Esophagus muscularis mucosa (tissue), 4 donors: ENCODE results near the gene FBXL7. TPM values are rescaled to one million over a fixed set of nuclear protein-coding genes. Genes with fewer than 3 reads are reported as not detected.

ENCODE experiments used
- DNase-seq: peaks from one replicate; pipeline ENCODE4 v3.0.0-alpha.2; 2017; ENCODE audit errors: extremely low spot score
- H3K27ac ChIP-seq, 4 donors: fragments of 200-600 bp; sonication (generic); replicated peaks in 1 of 4; 1 replicate in 3 of 4; 2 replicates in 1 of 4; pipeline ENCODE4 v1.5.1; 2016 to 2019; ENCODE audit warnings: mild to moderate bottlenecking in 1 of 4
- H3K27me3 ChIP-seq, 4 donors: fragments of 200-600 bp; sonication (generic); one replicate each; pipeline versions ENCODE4 v1.5.1 to v1.6.0; 2016 to 2019
- H3K36me3 ChIP-seq, 4 donors: fragments of 200-600 bp; sonication (generic); one replicate each; pipeline ENCODE4 v1.5.1; 2016 to 2019
- H3K4me1 ChIP-seq, 4 donors: fragments of 200-600 bp; sonication (generic); one replicate each; pipeline ENCODE4 v1.5.1; 2016 to 2019
- H3K4me3 ChIP-seq, 4 donors: fragments of 200-600 bp; sonication (generic); 1 replicate in 2 of 4; 2 replicates in 2 of 4; pipeline ENCODE4 v1.5.1; 2016 to 2019; ENCODE audit warnings: mild to moderate bottlenecking in 4 of 4, moderate library complexity in 1 of 4
- H3K9me3 ChIP-seq, 4 donors: fragments of 200-600 bp; sonication (generic); 1 replicate in 3 of 4; 2 replicates in 1 of 4; pipeline ENCODE4 v1.5.1; 2016 to 2019
- EP300 ChIP-seq: sonication (generic); formaldehyde crosslinking; IDR thresholded peaks from one replicate; pipeline ENCODE4 v1.6.1; 2017; ENCODE audit warnings: antibody characterized with exemption
- POLR2A ChIP-seq: fragments of 450-650 bp; IDR thresholded peaks from one replicate; pipeline ENCODE4 v1.6.1; 2017; ENCODE audit warnings: antibody characterized with exemption, moderate library complexity, mild to moderate bottlenecking, low read depth
- POLR2AphosphoS5 ChIP-seq, 2 donors: sonication (generic); formaldehyde crosslinking; IDR thresholded peaks; one replicate each; pipeline ENCODE4 v1.6.1; 2017; ENCODE audit warnings: antibody characterized with exemption in 2 of 2
- WGBS: methylation state at CpG from one replicate; pipeline ENCODE4 v1.1.5; 2018; 5-methylcytosine and 5-hydroxymethylcytosine counted together
- intact Hi-C: fragments of 100-400 bp; cut with DNase I; formaldehyde crosslinking; loops from one replicate; pipeline ENCODE4 v1.15.1; 2023
- total RNA-seq, 4 donors: library from RNA; depleted of rRNA; stranded (reverse); fragments of >200 nt; gene quantifications; one replicate each; pipeline versions ENCODE4 v1.1.0 to v1.2.1, GENCODE V29; 2016
- TF ChIP-seq, protein P1 (sequence below), 3 experiments: fragments of 200-600 bp in 2 of 3; fragments of 450-650 bp in 1 of 3; sonication (generic) in 2 of 3; IDR thresholded peaks; one replicate each; pipeline ENCODE4 v1.5.1; 2017 to 2019; ENCODE audit warnings: antibody characterized with exemption in 3 of 3, mild to moderate bottlenecking in 2 of 3, moderate library complexity in 1 of 3

Gene FBXL7
- total RNA-seq, 4 donors from 2014 or later = 25.7 to 37.7 (median 27.6) TPM

DNA sequence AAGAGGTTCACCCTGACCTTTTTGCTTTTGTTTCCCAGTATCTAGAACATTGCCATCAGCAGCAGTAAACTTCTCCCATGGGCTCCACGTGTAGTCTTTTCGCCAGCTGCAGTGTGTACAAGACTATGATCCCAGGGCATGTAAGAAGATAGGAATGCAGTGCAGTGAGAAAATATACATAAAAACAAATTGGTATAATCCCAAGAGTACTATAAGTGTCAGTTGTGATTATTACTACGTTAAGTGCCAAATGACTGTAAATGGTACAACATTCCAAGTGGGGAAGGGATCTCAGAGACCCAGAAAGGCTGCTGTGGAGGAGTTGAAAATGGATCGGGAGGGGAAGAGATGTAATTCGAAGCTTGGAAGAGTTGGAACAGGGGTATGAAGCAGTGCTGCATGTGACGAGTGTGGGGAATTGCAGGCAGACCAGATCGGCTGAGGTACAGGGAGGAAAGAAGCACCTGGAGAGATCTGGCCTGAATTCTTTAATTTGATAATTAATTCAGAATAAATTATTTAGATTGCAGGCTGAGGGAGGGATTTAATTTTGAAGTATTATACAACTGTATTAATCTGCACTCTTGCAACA is 95.1 kb downstream of the FBXL7 start:
- Histone ChIP-seq H3K36me3 (no peaks in the 10 kb centered on the region), H3K9me3 (no peaks in the 10 kb centered on the region), H3K4me3 (no peak overlapping the region), H3K4me1 (peaks cover 0 to 6% (median 0%) of the 10 kb centered on the region in 4 donors), H3K27ac (no peak overlapping the region), H3K27me3 (no peaks in the 10 kb centered on the region)
- no peak for DNase-seq
- intact Hi-C loops = no loop called here
- TF ChIP-seq EP300 (no peak), POLR2A (no peak), POLR2AphosphoS5 (IDR thresholded peaks at IDR 0.05) (no peak)
- TF ChIP-seq, protein P1, sequence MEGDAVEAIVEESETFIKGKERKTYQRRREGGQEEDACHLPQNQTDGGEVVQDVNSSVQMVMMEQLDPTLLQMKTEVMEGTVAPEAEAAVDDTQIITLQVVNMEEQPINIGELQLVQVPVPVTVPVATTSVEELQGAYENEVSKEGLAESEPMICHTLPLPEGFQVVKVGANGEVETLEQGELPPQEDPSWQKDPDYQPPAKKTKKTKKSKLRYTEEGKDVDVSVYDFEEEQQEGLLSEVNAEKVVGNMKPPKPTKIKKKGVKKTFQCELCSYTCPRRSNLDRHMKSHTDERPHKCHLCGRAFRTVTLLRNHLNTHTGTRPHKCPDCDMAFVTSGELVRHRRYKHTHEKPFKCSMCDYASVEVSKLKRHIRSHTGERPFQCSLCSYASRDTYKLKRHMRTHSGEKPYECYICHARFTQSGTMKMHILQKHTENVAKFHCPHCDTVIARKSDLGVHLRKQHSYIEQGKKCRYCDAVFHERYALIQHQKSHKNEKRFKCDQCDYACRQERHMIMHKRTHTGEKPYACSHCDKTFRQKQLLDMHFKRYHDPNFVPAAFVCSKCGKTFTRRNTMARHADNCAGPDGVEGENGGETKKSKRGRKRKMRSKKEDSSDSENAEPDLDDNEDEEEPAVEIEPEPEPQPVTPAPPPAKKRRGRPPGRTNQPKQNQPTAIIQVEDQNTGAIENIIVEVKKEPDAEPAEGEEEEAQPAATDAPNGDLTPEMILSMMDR (IDR thresholded peaks at IDR 0.05) = no peak
- WGBS = 87% methylated on average over 7 of the region's 7 CpGs

DNA sequence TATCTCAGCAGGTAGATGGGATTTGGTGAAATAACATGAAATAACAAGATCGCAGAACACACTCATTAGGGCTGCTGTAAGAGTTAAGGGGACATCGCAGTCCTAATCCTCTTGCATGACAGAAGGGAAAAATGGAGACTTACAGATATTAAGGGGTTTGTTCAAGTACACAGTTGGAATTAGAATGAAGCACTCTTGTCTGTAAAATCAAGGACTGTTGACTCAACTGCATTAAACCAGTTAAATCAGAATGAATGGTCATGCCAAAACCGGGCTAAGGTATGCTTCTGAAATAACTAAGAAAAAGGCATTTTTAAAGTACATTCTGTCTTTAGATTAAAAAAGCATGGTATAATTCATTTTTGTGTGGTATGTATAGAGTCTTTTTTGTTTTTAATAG is 95.9 kb downstream of the FBXL7 start:
- intact Hi-C loops = no loop called here
- peaks cover 0 to 9% (median 2%) of the 10 kb centered on the region in 4 donors for H3K4me1 ChIP-seq
- TF ChIP-seq POLR2A = no peak
- TF ChIP-seq, protein P1 (IDR thresholded peaks at IDR 0.05) = no peak
- no peak for TF ChIP-seq POLR2AphosphoS5 (IDR thresholded peaks at IDR 0.05)
- TF ChIP-seq EP300 = no peak
- DNase-seq = no peak
- no peak overlapping the region for H3K4me3 ChIP-seq
- no peaks in the 10 kb centered on the region for H3K27me3 ChIP-seq
- no peaks in the 10 kb centered on the region for H3K36me3 ChIP-seq
- H3K27ac ChIP-seq = no peak overlapping the region
- WGBS = 67% methylated on average over 3 of the region's 3 CpGs
- no peaks in the 10 kb centered on the region for H3K9me3 ChIP-seq

DNA sequence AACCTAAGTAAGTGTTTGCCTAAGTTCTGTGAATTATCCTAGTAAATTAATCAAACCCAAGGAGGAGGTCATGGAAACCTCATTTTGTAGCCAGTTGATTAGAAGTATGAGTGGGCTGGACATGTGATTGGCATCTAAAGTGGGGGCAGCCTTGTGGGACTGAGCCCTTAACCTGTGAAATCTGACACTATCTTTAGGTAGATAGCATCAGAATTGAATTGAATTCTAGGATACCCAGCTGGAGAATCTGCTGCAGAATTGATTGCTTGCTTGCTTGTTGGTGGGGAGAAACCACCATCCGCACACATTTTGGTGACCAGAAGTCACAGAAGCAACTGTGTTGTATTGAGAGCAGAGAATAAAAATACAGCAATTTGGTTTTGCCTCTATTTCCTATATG is 97.0 kb downstream of the FBXL7 start:
- TF ChIP-seq POLR2AphosphoS5 (IDR thresholded peaks at IDR 0.05) (no peak), POLR2A (no peak), EP300 (no peak)
- TF ChIP-seq, protein P1 (IDR thresholded peaks at IDR 0.05) = no peak
- Histone ChIP-seq H3K27ac (no peak overlapping the region), H3K27me3 (no peaks in the 10 kb centered on the region), H3K4me3 (no peak overlapping the region), H3K36me3 (peaks cover 0 to 3% (median 1%) of the 10 kb centered on the region in 4 donors), H3K9me3 (no peaks in the 10 kb centered on the region), H3K4me1 (peaks cover 0 to 9% (median 3%) of the 10 kb centered on the region in 4 donors)
- intact Hi-C loops = no loop called here
- WGBS = 95% methylated on average over 1 of the region's 1 CpG
- no peak for DNase-seq

DNA sequence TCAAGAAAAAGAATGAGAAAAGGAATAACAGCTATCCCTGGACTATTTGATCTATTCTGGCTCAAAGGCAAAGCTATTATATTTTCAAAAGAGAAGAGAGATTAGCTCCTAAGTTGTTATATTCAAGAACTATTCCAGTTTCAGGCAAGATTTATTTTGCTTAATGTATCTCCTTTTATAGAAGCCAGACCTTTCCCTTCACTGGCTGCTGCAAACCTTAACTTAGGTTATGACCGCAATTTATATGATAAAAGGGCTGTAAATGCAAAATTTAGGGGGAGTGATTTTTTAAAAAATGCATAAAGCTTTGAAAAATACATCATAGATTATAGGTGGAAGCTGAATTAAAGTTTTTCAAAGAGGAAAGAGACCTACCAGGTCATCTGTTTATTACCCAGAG is 97.8 kb downstream of the FBXL7 start:
- peaks cover 0 to 7% (median 2%) of the 10 kb centered on the region in 4 donors for H3K36me3 ChIP-seq
- WGBS = 95% methylated on average over 1 of the region's 1 CpG

More for the DNA sequence above, 97.8 kb downstream of the FBXL7 start:
- no peak for DNase-seq
- TF ChIP-seq EP300 (no peak), POLR2A (no peak), POLR2AphosphoS5 (IDR thresholded peaks at IDR 0.05) (no peak)
- TF ChIP-seq, protein P1 (IDR thresholded peaks at IDR 0.05) = no peak
- Histone ChIP-seq H3K4me3 (no peak overlapping the region), H3K4me1 (peaks cover 0 to 7% (median 3%) of the 10 kb centered on the region in 4 donors), H3K27me3 (no peaks in the 10 kb centered on the region), H3K27ac (no peak overlapping the region), H3K9me3 (no peaks in the 10 kb centered on the region)
- intact Hi-C loops = no loop called here
